ENCODE results near the gene ACTN3.
"Not testable (repeated sequence)": the region's sequence is repeated elsewhere in the genome, so short reads cannot be mapped to it uniquely, and the experiment has no call there.

The ACTN3 gene

DNA sequence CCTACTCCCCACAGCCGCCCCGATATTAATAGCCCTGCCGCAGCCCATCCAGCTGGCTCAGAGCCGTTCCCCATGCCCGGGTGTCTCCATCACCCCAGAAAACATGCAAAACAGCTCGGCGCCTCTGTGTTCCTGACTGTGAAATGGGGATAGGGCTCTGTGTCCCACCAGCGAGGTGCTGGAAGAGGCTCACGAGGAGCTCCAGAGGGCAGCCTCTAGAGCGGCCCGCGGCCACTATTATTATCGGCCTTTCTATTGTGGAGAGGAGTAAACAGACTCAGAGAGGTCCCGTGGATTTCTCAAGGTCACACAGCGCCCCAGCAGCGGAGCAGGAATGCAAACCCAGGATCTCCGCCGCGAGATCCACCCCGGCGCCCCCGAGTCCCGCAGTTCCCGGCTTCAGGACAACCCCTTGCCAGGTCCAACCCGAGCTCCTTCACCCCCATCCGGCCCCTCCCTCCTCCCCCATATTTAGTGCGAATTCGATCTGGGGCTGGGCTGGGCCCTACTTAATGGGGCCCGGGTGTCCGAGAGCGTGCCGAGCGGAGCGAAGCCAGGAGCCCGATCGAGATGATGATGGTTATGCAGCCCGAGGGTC is at the start of gene ACTN3:
Gene ACTN3 (plus strand): TSS at position 536 of the 598 bp plus-strand sequence. CDS start 35 bp downstream, at position 571.
- DNase-seq (ENCODE audit: low read depth), result no peak

GRCh38 chr11:66497206-66497605 is 49.5 kb upstream of the ACTN3 start:
- no peak for DNase-seq (ENCODE audit: low read depth)

DNA sequence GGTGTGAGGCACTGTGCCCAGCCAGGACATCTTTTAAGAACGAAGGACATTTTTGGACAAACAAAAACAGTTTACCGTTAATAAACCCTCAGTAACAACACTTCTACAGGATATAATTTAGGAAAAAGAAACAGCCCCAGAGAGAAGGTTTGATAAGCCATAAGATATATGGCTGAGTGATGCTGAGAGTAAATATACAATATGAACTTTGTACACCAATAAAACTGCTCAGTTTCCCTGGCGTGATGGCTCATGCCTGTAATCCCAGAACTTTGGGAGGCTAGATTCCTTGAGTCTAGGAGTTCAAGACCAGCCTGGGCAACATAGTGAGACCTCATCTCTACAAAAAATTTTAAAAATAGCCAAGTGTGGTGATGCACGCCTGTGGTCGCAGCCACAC is 48.2 kb upstream of the ACTN3 start:
- no peak for DNase-seq (ENCODE audit: low read depth)

- no peak for DNase-seq (ENCODE audit: low read depth)
These were observed 41.4 kb upstream of the ACTN3 start for GRCh38 chr11:66505276-66505816.

GRCh38 chr11:66509131-66509561 is 37.6 kb upstream of the ACTN3 start:
- no peak for DNase-seq (ENCODE audit: low read depth)

DNA sequence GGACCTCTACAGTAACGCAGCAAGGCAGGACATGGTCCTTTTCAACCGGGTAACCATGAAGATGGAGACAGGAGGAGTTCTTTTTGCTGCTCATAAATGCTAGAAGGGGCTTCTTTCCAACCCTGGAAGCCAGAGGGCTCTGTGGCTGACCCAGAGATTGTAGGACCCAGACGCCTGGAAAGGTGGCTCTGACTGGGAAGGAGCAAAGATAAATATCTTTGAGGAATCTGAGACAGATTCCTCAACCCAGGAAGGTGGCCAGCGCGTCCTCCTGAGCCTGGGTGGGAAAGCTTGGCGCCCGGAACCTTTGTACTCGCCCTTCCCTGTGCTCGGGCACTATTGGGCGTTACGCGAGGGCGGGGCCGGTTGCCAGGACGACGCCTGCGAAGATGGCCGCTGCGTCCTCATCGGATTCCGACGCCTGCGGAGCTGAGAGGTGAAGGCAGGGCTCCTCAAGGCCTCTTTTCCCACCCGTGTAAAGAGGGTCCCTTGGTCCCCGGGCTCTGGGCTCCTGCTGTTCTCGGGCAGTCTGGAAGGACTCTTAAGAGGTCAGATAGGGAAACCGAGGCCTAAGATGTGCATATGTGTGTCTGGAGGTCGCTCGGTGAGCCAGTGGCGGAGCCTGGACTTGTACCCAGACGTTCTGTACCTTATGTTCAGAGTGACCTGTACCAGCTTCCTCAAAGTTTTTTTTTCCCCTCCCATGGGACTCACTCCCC is 36.3 kb upstream of the ACTN3 start, which contains the start of gene BBS1:
Gene BBS1 (plus strand): TSS at position 365 of the 719 bp plus-strand sequence. CDS start 25 bp downstream, at position 390.
- peak; percentile 72 for DNase-seq (ENCODE audit: low read depth)

GRCh38 chr11:66510990-66511339 is 35.7 kb upstream of the ACTN3 start:
- DNase-seq (ENCODE audit: low read depth), result no peak

GRCh38 chr11:66523611-66524010 is 23.1 kb upstream of the ACTN3 start:
- no peak for DNase-seq (ENCODE audit: low read depth)

DNA sequence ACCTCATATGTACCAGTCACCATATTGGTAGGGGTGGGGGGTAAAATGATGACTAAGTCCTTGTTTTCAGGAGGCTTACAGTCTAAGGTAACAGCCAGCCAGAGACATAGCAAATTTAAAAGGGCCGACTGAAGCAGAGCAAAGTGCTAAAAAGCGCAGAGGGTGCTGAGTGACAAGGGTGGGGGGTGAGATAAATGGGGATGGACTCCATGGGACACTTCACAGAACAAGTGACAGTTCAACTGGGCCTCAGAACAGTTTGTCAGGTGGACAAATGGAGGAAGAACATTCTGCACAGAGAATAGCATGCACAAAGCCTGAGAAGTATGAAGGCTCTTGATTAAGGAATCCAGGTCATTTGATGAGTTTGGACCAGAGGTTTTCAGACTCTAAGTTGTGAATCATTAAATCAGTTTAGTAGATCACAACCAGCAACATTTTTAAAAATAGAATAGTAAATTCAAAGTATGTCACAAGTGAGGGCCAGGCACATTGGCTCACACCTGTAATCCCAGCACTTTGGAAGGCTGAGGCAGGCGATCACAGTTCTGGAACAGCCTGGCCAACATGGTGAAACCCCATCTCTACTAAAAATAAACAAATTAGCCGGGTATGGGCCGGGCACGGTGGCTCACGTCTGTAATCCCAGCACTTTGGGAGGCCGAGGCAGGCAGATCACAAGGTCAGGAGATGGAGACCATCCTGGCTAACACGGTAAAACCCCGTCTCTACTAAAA is 22.2 kb upstream of the ACTN3 start:
- no peak for DNase-seq (ENCODE audit: low read depth)

GRCh38 chr11:66529069-66529468 is 17.6 kb upstream of the ACTN3 start:
- no peak for DNase-seq (ENCODE audit: low read depth)

DNA sequence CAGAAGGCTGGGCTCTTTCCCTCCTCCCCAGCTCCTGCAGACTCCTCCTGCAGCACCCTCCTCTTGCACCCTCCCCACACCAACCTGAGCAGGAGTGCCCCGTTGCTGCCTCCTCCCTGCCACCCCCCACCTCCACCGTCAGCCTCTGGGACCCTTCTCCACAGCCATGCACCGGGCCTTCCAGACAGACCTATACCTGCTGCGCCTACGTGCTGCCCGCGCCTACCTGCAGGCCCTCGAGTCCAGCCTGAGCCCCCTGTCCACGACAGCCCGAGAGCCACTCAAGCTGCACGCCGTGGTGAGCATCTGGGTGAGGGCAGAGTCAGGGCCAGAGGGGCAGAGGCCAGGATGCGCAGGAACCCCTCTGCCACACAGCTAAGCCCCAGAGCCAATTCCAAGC is 17.0 kb upstream of the ACTN3 start:
- DNase-seq (ENCODE audit: low read depth), result no peak

- DNase-seq (ENCODE audit: low read depth), result no peak
These were observed 15.6 kb upstream of the ACTN3 start for GRCh38 chr11:66530927-66531709.

- DNase-seq (ENCODE audit: low read depth), result no peak
These were observed 14.9 kb upstream of the ACTN3 start for GRCh38 chr11:66531841-66532240.

DNA sequence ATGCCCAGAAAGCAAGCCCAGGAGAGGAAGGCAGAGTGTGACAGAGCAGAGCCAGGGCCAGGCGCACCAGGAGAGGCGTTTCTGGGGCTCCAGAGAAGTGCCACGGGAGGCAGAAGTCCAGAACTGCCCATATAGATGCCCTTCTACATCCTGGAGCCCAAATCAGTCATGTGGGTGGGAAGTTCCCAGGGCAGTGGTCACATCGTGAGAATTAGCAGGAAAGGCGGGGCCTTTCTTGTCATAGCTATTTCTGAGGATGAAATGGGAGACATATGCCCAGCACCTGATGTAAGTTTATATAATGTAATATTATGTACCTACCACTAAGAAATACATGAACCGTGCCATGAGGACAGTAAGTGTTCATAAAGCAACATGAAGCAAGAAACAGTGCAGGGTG is 13.9 kb upstream of the ACTN3 start:
- DNase-seq (ENCODE audit: low read depth), result no peak

- no peak for DNase-seq (ENCODE audit: low read depth)
These were observed 7.4 kb upstream of the ACTN3 start for GRCh38 chr11:66539170-66539869.

GRCh38 chr11:66539870-66540213 is 6.9 kb upstream of the ACTN3 start:
- no peak for DNase-seq (ENCODE audit: low read depth)

DNA sequence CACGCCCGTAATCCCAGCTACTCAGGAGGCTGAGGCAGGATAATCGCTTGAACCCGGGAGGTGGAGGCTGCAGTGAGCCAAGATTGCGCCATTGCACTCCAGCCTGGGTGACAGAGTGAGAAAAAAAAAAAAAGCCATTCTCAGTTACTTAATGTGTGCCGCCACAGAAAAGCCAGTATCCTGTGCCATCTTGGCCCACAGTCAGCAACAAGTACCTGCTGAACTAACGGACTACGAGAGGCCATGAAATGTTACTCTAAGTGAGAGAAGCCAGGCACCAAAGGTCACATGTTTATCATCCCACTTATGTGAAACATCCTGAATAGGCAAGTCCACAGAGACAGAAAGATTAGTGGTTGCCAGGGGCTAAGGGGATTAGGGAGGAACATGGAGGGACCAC is 6.1 kb upstream of the ACTN3 start:
- DNase-seq (ENCODE audit: low read depth), result not testable (repeated sequence)

- no peak for DNase-seq (ENCODE audit: low read depth)
These were observed 4.8 kb upstream of the ACTN3 start for GRCh38 chr11:66541892-66542291.

- DNase-seq (ENCODE audit: low read depth), result no peak
These were observed 4.3 kb upstream of the ACTN3 start for GRCh38 chr11:66542362-66542761.

DNA sequence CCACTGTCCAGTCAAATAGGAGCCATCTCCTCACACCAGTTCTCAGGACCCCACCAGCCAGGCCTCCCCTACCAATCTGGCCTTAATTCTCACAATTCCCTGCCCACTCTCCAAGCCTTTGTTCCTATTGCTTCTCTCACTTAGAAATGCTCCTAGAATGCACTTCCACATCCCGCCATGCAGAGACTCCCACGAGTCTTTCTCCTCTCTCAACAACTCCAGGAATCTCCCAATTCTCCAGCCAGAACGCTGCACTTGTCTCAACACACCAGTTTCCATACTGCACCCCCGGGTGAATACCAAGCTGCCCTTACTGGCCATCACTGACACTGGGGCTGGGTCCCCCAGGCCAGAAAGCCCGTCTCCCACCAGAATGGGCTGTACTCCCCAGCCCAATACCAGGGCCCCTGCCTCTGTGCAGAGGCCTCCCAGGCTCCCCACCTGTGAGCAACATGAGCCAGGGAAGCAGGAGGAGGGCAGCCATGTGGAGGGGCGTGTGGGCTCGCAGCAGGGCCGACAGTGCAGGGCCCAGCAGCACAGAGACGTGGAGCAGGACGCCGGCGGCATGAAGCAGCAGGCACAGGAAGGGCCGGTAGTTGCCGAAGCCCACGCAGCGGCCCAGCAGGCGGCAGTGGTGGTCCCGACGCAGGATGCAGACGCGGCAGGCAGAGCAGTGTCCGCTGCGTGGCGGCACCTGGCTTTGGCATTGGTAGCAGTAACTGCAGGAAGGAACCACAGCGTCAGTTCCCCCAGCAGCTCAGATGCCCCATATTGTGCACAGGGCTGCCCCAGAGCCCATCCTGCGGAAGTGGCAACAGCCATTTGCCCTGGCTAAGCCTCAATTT is 3.2 kb upstream of the ACTN3 start:
- peak; percentile 49 for DNase-seq (ENCODE audit: low read depth)

- not testable (repeated sequence) for DNase-seq (ENCODE audit: low read depth)
These were observed 1.8 kb upstream of the ACTN3 start for GRCh38 chr11:66544952-66545351.

Data from activated gamma-delta T cell treated with anti-CD3 and anti-CD28 coated beads, Interleukin-2, amount 50 U/mL, for 16 hours (primary cell).